Common myeloid progenitor, CD34-positive (primary cell): ENCODE results near the gene CCDC183.
A peak's percentile ranks its signal among the peaks of the same experiment; 100 is the strongest.
"Not testable (repeated sequence)": the region's sequence is repeated elsewhere in the genome, so short reads cannot be mapped to it uniquely, and the experiment has no call there.

ENCODE experiments used
- CTCF ChIA-PET: fragments of 350-600 bp; sonication (Branson Sonifier 250); formaldehyde crosslinking; loops from one replicate; lab custom pipeline; 2021; ENCODE audit warnings: antibody characterized with exemption; lab: Charles Lee
- POLR2A ChIA-PET: fragments of 350-600 bp; sonication (Branson Sonifier 250); formaldehyde crosslinking; loops from one replicate; lab custom pipeline; 2021; ENCODE audit warnings: antibody characterized with exemption; lab: Charles Lee
- DNase-seq, 3 donors: peaks; one replicate each; pipeline versions ENCODE4 v3.0.0 to v3.0.0-alpha.2; 2013
- H3K27ac ChIP-seq, 2 experiments: 1 replicate in 1 of 2; 2 replicates in 1 of 2; pipeline ENCODE4 v1.7.0; 2013; ENCODE audit warnings: inconsistent platforms in 2 of 2, low read length in 2 of 2, mild to moderate bottlenecking in 2 of 2, low read depth in 1 of 2, moderate library complexity in 1 of 2; ENCODE audit not compliant: severe bottlenecking in 2 of 2, insufficient read depth in 1 of 2, poor library complexity in 1 of 2
- H3K27me3 ChIP-seq, 5 experiments: replicated peaks in 2 of 5; 1 replicate in 3 of 5; 2 replicates in 2 of 5; pipeline versions ENCODE4 v1.6.1 to v1.7.0; 2013; ENCODE audit warnings: low read length in 4 of 5, mild to moderate bottlenecking in 2 of 5, moderate library complexity in 2 of 5, inconsistent platforms in 1 of 5; ENCODE audit not compliant: insufficient read depth in 5 of 5, control insufficient read depth in 4 of 5
- H3K36me3 ChIP-seq, 4 experiments: 1 replicate in 2 of 4; 2 replicates in 2 of 4; pipeline versions ENCODE4 v1.6.1 to v1.7.0; 2013; ENCODE audit warnings: low read length in 3 of 4, control low read depth in 1 of 4, mild to moderate bottlenecking in 1 of 4; ENCODE audit not compliant: control insufficient read depth in 4 of 4, insufficient read depth in 4 of 4
- H3K4me1 ChIP-seq, 4 experiments: 1 replicate in 3 of 4; 2 replicates in 1 of 4; pipeline versions ENCODE4 v1.6.1 to v1.7.1; 2013; ENCODE audit warnings: low read length in 3 of 4, mild to moderate bottlenecking in 3 of 4, control low read depth in 1 of 4, inconsistent platforms in 1 of 4, moderate library complexity in 1 of 4; ENCODE audit not compliant: control insufficient read depth in 4 of 4, insufficient read depth in 4 of 4; ENCODE audit errors: control extremely low read depth in 1 of 4
- H3K4me3 ChIP-seq, 7 experiments: 1 replicate in 4 of 7; 2 replicates in 3 of 7; pipeline versions ENCODE4 v1.5.1 to v1.7.0; 2013; ENCODE audit warnings: mild to moderate bottlenecking in 7 of 7, low read length in 6 of 7, moderate library complexity in 6 of 7, inconsistent platforms in 2 of 7, low read depth in 2 of 7, control low read depth in 1 of 7; ENCODE audit not compliant: insufficient read depth in 4 of 7, control insufficient read depth in 1 of 7; ENCODE audit errors: extremely low read depth in 1 of 7
- H3K9me3 ChIP-seq, 5 experiments: 1 replicate in 4 of 5; 2 replicates in 1 of 5; pipeline versions ENCODE4 v1.6.1 to v1.7.1; 2013; ENCODE audit warnings: low read length in 4 of 5, mild to moderate bottlenecking in 2 of 5, inconsistent platforms in 1 of 5, low read depth in 1 of 5, moderate library complexity in 1 of 5; ENCODE audit not compliant: control insufficient read depth in 4 of 5, insufficient read depth in 2 of 5; ENCODE audit errors: control extremely low read depth in 1 of 5
- whole genome bisulfite sequencing: methylation state at CpG from one replicate; pipeline ENCODE4 v1.1.5; 2013; ENCODE audit not compliant: insufficient coverage; 5-methylcytosine and 5-hydroxymethylcytosine counted together

Gene CCDC183

DNA sequence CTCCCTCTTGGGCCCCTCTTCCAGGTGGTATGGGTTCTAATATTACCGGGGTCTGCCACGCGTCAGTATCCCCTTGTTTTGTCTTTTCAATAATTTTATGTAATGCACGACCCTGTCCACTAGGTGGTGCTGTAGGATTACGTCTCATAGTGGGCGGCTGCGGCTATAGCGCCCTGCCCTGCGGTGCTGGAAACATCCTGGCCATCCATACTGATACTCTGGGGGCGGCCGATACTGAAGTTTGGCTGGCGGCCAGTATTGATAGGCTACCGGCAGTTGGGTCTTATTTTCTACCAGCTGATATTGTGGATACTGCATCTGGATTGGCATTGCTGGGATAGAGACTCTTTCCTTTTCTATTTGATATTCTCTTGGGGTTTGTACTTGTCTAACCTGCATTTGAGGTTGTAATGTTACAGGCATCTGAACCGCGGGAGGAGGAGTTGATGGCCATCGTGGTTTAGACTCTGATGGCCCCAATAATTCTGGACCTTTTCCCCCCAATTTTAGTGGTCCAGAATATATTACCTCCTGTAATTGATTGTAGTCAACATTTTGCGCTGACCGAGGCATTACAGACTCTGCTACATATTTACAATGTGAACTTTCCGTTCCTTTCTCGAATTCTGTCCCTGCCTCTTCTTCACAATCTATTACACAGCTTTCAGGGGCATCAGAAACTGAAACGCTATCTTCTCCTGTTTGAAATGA, 8.3 kb upstream of the CCDC183 start:
- DNase-seq: peak; percentile 67 to 79 (median 71)
- POLR2A ChIA-PET: no interaction called here
- WGBS: 24% methylated on average over 19 of the region's 21 CpGs

GRCh38 chr9:136788644-136789522, 7.3 kb upstream of the CCDC183 start:
- H3K27ac ChIP-seq: peak overlapping the region in 1 of 2 experiments; percentile 60
- DNase-seq: peak in 2 of 3 donors; percentile 51 to 62
- CTCF ChIA-PET: interaction anchor here (0.8 to 8.3 kb wide), 6 partner anchors 11 to 246 kb away, joined by 3 to 75 read pairs (median 6); no protein-coding TSS in a partner anchor
- peaks cover 0 to 17% (median 4%) of the 10 kb centered on the region in 4 experiments for H3K36me3 ChIP-seq
- 89% methylated on average over 16 of the region's 27 CpGs for WGBS
- H3K27me3 ChIP-seq, POLR2A ChIA-PET, H3K9me3 ChIP-seq, H3K4me3 ChIP-seq: not testable (repeated sequence)
- peaks cover 0 to 46% (median 25%) of the 10 kb centered on the region in 4 experiments for H3K4me1 ChIP-seq

More for the DNA sequence above, 8.3 kb upstream of the CCDC183 start:
- CTCF ChIA-PET: interaction anchor here (0.8 to 8.3 kb wide), 12 partner anchors 10 to 247 kb away, joined by 3 to 75 read pairs (median 3); no protein-coding TSS in a partner anchor
- Histone ChIP-seq H3K4me3 (peak overlapping the region in 1 of 7 experiments; percentile 8), H3K9me3 (no peaks in the 10 kb centered on the region), H3K36me3 (peaks cover 0 to 6% (median 1%) of the 10 kb centered on the region in 4 experiments), H3K27ac (peak overlapping the region in 1 of 2 experiments; percentile 34), H3K4me1 (peaks cover 0 to 42% (median 26%) of the 10 kb centered on the region in 4 experiments), H3K27me3 (no peaks in the 10 kb centered on the region)

GRCh38 chr9:136789523-136789937, 6.6 kb upstream of the CCDC183 start:
- H3K36me3 ChIP-seq: peaks cover 0 to 17% (median 4%) of the 10 kb centered on the region in 4 experiments
- H3K9me3 ChIP-seq: no peaks in the 10 kb centered on the region
- no peak for DNase-seq
- 86% methylated on average over 3 of the region's 3 CpGs for WGBS
- peaks cover 0 to 43% (median 24%) of the 10 kb centered on the region in 4 experiments for H3K4me1 ChIP-seq
- ChIA-PET POLR2A (no interaction called here), CTCF (no interaction called here)
- no peaks in the 10 kb centered on the region for H3K27me3 ChIP-seq
- H3K4me3 ChIP-seq: no peak overlapping the region
- peak overlapping the region in 1 of 2 experiments; percentile 60 for H3K27ac ChIP-seq

DNA sequence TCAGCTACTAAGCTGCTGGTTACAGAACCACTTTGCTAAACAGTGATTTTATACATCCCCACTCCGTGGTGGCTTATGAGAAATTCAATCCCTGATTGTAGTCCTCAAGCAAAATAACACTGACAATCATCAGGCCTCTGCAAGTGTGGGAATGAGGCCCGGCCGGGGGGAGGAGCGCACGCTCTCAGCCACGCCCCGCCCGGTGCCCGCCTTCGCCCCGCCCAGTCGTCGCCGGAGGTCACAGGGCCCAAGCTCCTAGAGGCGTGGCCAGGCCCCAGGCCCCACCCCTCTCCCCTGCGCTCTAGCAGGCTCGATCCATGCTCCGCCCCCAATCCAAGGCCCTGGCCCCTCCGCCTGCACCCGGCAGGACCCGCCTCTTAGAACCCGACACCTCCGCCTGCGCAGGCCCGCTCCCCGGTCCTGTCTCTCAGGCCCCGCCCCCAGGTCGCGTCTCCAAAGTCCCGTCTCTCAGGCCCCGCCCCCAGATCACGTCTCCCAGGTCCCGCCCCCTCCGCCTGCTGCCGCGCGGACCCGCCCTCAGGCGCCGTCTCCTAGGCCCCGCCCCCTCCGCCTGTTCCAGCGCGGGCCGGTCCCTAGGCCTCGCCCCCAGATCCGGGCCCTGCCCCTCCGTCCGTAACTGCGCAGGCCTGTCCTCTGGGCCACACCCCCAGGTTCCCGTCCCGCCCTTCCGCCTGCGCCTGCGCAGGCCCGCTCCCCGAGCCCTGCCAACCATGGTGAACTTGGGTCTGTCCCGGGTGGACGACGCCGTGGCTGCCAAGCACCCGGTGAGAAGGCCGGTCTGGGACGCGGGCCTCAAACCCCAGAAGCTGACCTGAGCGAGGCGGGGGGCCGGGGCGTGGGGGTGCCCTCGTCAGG, 5.3 kb upstream of the CCDC183 start, which contains the start of gene TMEM141:
TSS of gene TMEM141 (plus strand) at position 705 of the 876 bp plus-strand sequence. CDS start at position 732, 27 bp downstream.
- Histone ChIP-seq H3K9me3 (no peaks in the 10 kb centered on the region), H3K36me3 (peaks cover 0 to 17% (median 4%) of the 10 kb centered on the region in 4 experiments), H3K4me3 (peak within 1 kb of the TSS; percentile 45 to 91 (median 76)), H3K27ac (peak within 1 kb of the TSS in 1 of 2 experiments; percentile 83), H3K4me1 (peaks cover 0 to 40% (median 24%) of the 10 kb centered on the region in 4 experiments), H3K27me3 (peaks cover 0 to under 1% (median 0%) of the 10 kb centered on the region in 5 experiments)
- ChIA-PET POLR2A (interaction anchor here (0.7 kb wide), 1 partner anchor 220 kb away, joined by 3 read pairs; no protein-coding TSS in a partner anchor), CTCF (interaction anchor here (0.8 kb wide), 1 partner anchor 9 kb away, joined by 3 read pairs; no protein-coding TSS in a partner anchor)
- DNase-seq: peak; percentile 98 to 99 (median 99)
- 0% methylated on average over 51 of the region's 70 CpGs for WGBS

- Histone ChIP-seq H3K4me3 (peak overlapping the region; percentile 45 to 91 (median 76)), H3K27ac (peak overlapping the region in 1 of 2 experiments; percentile 83), H3K27me3 (peaks cover 0 to 6% (median 0%) of the 10 kb centered on the region in 5 experiments), H3K4me1 (peaks cover 0 to 40% (median 24%) of the 10 kb centered on the region in 4 experiments), H3K36me3 (peaks cover 0 to 17% (median 4%) of the 10 kb centered on the region in 4 experiments), H3K9me3 (no peaks in the 10 kb centered on the region)
- ChIA-PET CTCF (interaction anchor here (0.9 to 2.1 kb wide), 9 partner anchors 9 to 245 kb away, joined by 3 to 14 read pairs (median 3); partner anchors contain the start of gene RABL6), POLR2A (no interaction called here)
- 0% methylated on average over 28 of the region's 29 CpGs for WGBS
- peak; percentile 36 to 67 (median 65) for DNase-seq
Observed at GRCh38 chr9:136791516-136792276, 4.4 kb upstream of the CCDC183 start.
